ENCODE data around the gene MEGF6. TPM values are rescaled to one million over a fixed set of nuclear protein-coding genes. Genes with fewer than 3 reads are reported as not detected.

MEGF6 gene
- total RNA-seq, 2 experiments from 2014 or later, result 2.0 to 2.5 TPM

GRCh38 chr1:3618881-3619671 is 7.8 kb upstream of the MEGF6 start:
- Mint-ChIP-seq H3K27ac (peak overlapping the region; percentile 6), H3K9me3 (no peaks in the 10 kb centered on the region), H3K27me3 (no peaks in the 10 kb centered on the region), H3K4me3 (peak overlapping the region; percentile 31), H3K4me1 (ENCODE audit: low read depth) (peaks cover 23% of the 10 kb centered on the region), H3K36me3 (ENCODE audit: low read depth) (no peaks in the 10 kb centered on the region)
- DNase-seq (peak; percentile 88), ATAC-seq (peak; percentile 94)
- ChIA-PET CTCF (interaction anchor here (0.7 to 5.7 kb wide), 23 partner anchors 10 to 166 kb away, joined by 3 to 40 read pairs (median 5); no protein-coding TSS in a partner anchor), POLR2A (no interaction called here)
- intact Hi-C loops (cut with micrococcal nuclease), result loop anchor here (2.0 kb wide), 1 partner anchor 54 kb away; no protein-coding TSS in a partner anchor
- TF ChIP-seq CTCF (IDR thresholded peaks at IDR 0.05), result peak; percentile 92

- CTCF ChIA-PET, result interaction anchor here (0.7 to 5.7 kb wide), 23 partner anchors 11 to 166 kb away, joined by 3 to 40 read pairs (median 5); no protein-coding TSS in a partner anchor
- DNase-seq (no peak), ATAC-seq (no peak)
- peaks cover 17% of the 10 kb centered on the region for H3K4me1 Mint-ChIP-seq (ENCODE audit: low read depth)
- H3K9me3 Mint-ChIP-seq, result no peaks in the 10 kb centered on the region
- H3K27ac Mint-ChIP-seq, result no peak overlapping the region
- POLR2A ChIA-PET, result no interaction called here
- H3K27me3 Mint-ChIP-seq, result no peaks in the 10 kb centered on the region
- no peak overlapping the region for H3K4me3 Mint-ChIP-seq
- intact Hi-C loops (cut with micrococcal nuclease), result loop anchor here (2.0 kb wide), 1 partner anchor 54 kb away; no protein-coding TSS in a partner anchor
- no peak for TF ChIP-seq CTCF (IDR thresholded peaks at IDR 0.05)
- no peaks in the 10 kb centered on the region for H3K36me3 Mint-ChIP-seq (ENCODE audit: low read depth)
Observed at GRCh38 chr1:3618531-3618880, 7.2 kb upstream of the MEGF6 start.

GRCh38 chr1:3617806-3618345 is 6.6 kb upstream of the MEGF6 start:
- no peak for TF ChIP-seq CTCF (IDR thresholded peaks at IDR 0.05)
- ChIA-PET POLR2A (no interaction called here), CTCF (interaction anchor here (1.2 to 5.7 kb wide), 6 partner anchors 8 to 127 kb away, joined by 4 to 40 read pairs (median 14); no protein-coding TSS in a partner anchor)
- DNase-seq, result no peak
- no peaks in the 10 kb centered on the region for H3K9me3 Mint-ChIP-seq
- H3K36me3 Mint-ChIP-seq (ENCODE audit: low read depth), result no peaks in the 10 kb centered on the region
- no peak overlapping the region for H3K4me3 Mint-ChIP-seq
- peaks cover 11% of the 10 kb centered on the region for H3K4me1 Mint-ChIP-seq (ENCODE audit: low read depth)
- no peak for ATAC-seq
- intact Hi-C loops (cut with micrococcal nuclease), result loop anchor here (2.0 kb wide), 1 partner anchor 53 kb away; no protein-coding TSS in a partner anchor
- no peaks in the 10 kb centered on the region for H3K27me3 Mint-ChIP-seq
- H3K27ac Mint-ChIP-seq, result no peak overlapping the region

- no peak overlapping the region for H3K4me3 Mint-ChIP-seq
- intact Hi-C loops (cut with micrococcal nuclease), result no loop called here
- POLR2A ChIA-PET, result no interaction called here
- H3K36me3 Mint-ChIP-seq (ENCODE audit: low read depth), result no peaks in the 10 kb centered on the region
- DNase-seq (no peak), ATAC-seq (no peak)
- peaks cover 9% of the 10 kb centered on the region for H3K4me1 Mint-ChIP-seq (ENCODE audit: low read depth)
- no peaks in the 10 kb centered on the region for H3K9me3 Mint-ChIP-seq
- CTCF ChIA-PET, result interaction anchor here (0.7 to 1.2 kb wide), 4 partner anchors 9 to 126 kb away, joined by 3 to 4 read pairs (median 3); no protein-coding TSS in a partner anchor
- H3K27ac Mint-ChIP-seq, result no peak overlapping the region
- no peaks in the 10 kb centered on the region for H3K27me3 Mint-ChIP-seq
- TF ChIP-seq CTCF (IDR thresholded peaks at IDR 0.05), result no peak
Observed at GRCh38 chr1:3616861-3617260, 5.6 kb upstream of the MEGF6 start.

All from activated CD8-positive, alpha-beta T cell treated with anti-CD3 and anti-CD28 coated beads for 36 hours (primary cell).